GM10248 (cell line): Measurements from ENCODE around the gene SSC4D.

ENCODE experiments used
- CTCF ChIA-PET: fragments of 300-600 bp; sonication (Branson Sonifier 250); formaldehyde crosslinking; extraction: SDS; loops from one replicate; lab custom pipeline; 2021; ENCODE audit warnings: antibody characterized with exemption; lab: Yijun Ruan, JAX
- POLR2A ChIA-PET: fragments of 350-650 bp; sonication (Branson Sonifier 250); formaldehyde crosslinking; extraction: SDS; loops from one replicate; lab custom pipeline; 2020; ENCODE audit warnings: antibody characterized with exemption; lab: Yijun Ruan, JAX
- DNase-seq: peaks from one replicate; pipeline ENCODE4 v3.0.0; 2012; ENCODE audit errors: extremely low spot score
- TF ChIP-seq, protein P1 (sequence below): IDR thresholded peaks from 2 replicates; pipeline ENCODE4 v1.5.1; 2012; ENCODE audit warnings: mild to moderate bottlenecking, low read depth; ENCODE audit errors: extremely low read depth, missing control alignments, control extremely low read depth

SSC4D gene

DNA sequence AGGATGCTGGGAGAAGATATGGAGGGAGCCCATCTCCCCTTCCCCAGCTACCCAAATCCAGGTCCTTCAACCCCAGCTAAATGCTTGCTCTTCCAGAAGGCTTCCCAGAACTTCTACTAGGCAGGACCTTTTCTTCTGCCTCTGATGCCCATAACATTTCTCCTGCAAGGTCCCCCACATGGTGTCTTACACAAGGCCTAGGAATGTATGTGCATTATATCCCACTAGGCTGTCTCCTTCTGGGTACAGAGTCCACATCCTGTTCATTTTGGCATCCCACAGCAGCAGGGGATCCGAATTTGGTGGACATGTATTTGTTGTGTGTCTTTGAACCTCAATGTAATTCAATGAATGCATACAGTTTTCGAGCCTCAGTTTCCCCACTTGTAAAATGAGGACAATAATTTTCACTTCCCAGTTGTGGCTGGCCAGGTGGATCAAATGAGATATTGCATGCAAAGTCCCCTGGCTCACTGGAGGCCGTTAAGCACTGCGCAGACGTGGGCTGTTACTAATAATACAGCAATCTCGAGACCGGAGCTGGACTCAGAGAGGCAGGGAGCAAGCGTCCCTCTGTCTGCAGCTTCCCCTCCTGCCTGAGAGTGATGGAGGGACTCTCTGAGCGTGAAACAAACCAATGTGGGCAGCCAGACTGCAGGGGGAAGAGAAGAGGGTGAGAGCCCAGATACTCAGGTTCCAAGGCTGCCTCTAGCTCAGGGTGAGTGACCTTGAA, 32.1 kb downstream of the SSC4D start:
- no peak for DNase-seq
- ChIA-PET CTCF (interaction anchor here (0.8 to 1.3 kb wide), 3 partner anchors 19 to 63 kb away, joined by 3 to 4 read pairs (median 3); partner anchors contain the start of gene YWHAG), POLR2A (interaction anchor here (0.6 to 1.2 kb wide), 2 partner anchors 18 to 491 kb away, joined by 3 read pairs; partner anchors contain the start of gene YWHAG)
- TF ChIP-seq, protein P1, sequence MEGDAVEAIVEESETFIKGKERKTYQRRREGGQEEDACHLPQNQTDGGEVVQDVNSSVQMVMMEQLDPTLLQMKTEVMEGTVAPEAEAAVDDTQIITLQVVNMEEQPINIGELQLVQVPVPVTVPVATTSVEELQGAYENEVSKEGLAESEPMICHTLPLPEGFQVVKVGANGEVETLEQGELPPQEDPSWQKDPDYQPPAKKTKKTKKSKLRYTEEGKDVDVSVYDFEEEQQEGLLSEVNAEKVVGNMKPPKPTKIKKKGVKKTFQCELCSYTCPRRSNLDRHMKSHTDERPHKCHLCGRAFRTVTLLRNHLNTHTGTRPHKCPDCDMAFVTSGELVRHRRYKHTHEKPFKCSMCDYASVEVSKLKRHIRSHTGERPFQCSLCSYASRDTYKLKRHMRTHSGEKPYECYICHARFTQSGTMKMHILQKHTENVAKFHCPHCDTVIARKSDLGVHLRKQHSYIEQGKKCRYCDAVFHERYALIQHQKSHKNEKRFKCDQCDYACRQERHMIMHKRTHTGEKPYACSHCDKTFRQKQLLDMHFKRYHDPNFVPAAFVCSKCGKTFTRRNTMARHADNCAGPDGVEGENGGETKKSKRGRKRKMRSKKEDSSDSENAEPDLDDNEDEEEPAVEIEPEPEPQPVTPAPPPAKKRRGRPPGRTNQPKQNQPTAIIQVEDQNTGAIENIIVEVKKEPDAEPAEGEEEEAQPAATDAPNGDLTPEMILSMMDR = no peak

- ChIA-PET CTCF (interaction anchor here (1.4 kb wide), 1 partner anchor 10 kb away, joined by 3 read pairs; no protein-coding TSS in a partner anchor), POLR2A (no interaction called here)
- DNase-seq = no peak
- TF ChIP-seq, protein P1 = no peak
Measured at GRCh38 chr7:76375251-76375650, 34.2 kb downstream of the SSC4D start.

- ChIA-PET CTCF (interaction anchor here (6.5 kb wide), 1 partner anchor 13 kb away, joined by 30 read pairs; the partner anchor contains the start of gene YWHAG), POLR2A (no interaction called here)
- TF ChIP-seq, protein P1 = no peak
- no peak for DNase-seq
Measured at GRCh38 chr7:76372984-76373833, 36.3 kb downstream of the SSC4D start.

GRCh38 chr7:76371396-76371795, 38.1 kb downstream of the SSC4D start:
- ChIA-PET POLR2A (no interaction called here), CTCF (interaction anchor here (6.5 kb wide), 1 partner anchor 11 kb away, joined by 30 read pairs; the partner anchor contains the start of gene YWHAG)
- TF ChIP-seq, protein P1 = no peak
- no peak for DNase-seq

GRCh38 chr7:76369018-76369417, 40.5 kb downstream of the SSC4D start:
- POLR2A ChIA-PET = no interaction called here
- TF ChIP-seq, protein P1 = no peak
- DNase-seq = no peak
- CTCF ChIA-PET = interaction anchor here (1.3 to 6.5 kb wide), 4 partner anchors 9 to 50 kb away, joined by 3 to 30 read pairs (median 4); partner anchors contain the start of gene YWHAG

DNA sequence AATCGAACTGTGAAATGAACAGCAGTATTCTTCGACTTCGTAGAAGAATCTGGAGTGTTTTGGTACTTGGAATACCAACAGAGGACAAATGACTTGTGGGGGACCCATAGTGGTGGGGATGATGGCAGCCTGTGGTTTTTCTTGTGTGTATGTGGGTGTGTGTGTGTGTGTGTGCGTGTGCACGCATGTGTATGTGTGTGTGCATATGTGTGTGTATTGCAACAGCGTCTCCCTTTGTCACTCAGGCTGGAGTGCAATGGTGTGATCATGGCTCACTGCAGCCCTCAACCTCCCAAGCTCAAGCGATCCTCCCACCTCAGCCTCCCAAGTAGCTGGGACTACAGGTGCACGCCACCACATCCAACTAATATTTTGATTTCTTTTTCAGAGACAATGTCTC, 41.3 kb downstream of the SSC4D start:
- ChIA-PET POLR2A (no interaction called here), CTCF (interaction anchor here (0.9 to 6.5 kb wide), 4 partner anchors 8 to 54 kb away, joined by 3 to 30 read pairs (median 3); partner anchors contain the start of gene YWHAG)
- DNase-seq = no peak
- TF ChIP-seq, protein P1 = no peak
